ENCODE results near the gene STXBP2. TPM values are rescaled to one million over a fixed set of nuclear protein-coding genes. Genes with fewer than 3 reads are reported as not detected.

STXBP2 gene
- total RNA-seq, 2 donors from 2014 or later, result 119 to 126 TPM

DNA sequence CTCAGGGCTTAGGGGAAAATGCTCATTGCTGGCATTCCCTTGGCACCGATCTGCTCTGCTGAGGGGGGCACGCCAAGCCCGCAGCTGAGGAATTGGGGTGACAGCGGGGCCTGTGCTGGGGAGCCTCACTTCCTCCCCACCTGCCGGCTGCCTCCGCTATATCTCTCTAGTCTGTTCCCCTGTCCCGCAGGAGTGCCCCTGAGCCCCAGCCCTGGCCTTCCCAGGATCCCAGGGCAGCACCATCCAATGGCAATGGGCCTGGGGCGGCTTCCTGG lies 9.5 kb downstream of the STXBP2 start:
- peaks cover 2% of the 10 kb centered on the region for H3K9me3 Mint-ChIP-seq
- peaks cover 6% of the 10 kb centered on the region for H3K27me3 ChIP-seq (ENCODE audit: control insufficient read depth, insufficient read depth, low read length, poor library complexity, severe bottlenecking)
- peaks cover 13% of the 10 kb centered on the region for H3K27me3 Mint-ChIP-seq (ENCODE audit: insufficient read depth)
- no peak overlapping the region for H3K27ac Mint-ChIP-seq
- H3K9ac ChIP-seq (ENCODE audit: extremely low read depth, low read length, poor library complexity, severe bottlenecking), result no peak overlapping the region
- no peak overlapping the region for H3K4me3 Mint-ChIP-seq
- DNase-seq, result peak; percentile 49
- H3K4me1 Mint-ChIP-seq, result peaks cover 8% of the 10 kb centered on the region
- H3K4me1 ChIP-seq (ENCODE audit: control insufficient read depth, insufficient read depth, low read length), result no peaks in the 10 kb centered on the region
- H3K4me3 ChIP-seq (ENCODE audit: low read length), result no peak overlapping the region
- H3K36me3 Mint-ChIP-seq (ENCODE audit: low read depth), result peaks cover 30% of the 10 kb centered on the region
- no peak for TF ChIP-seq CTCF (conservative IDR thresholded peaks at IDR 0.05)
- peaks cover 7% of the 10 kb centered on the region for H3K36me3 ChIP-seq (ENCODE audit: control insufficient read depth, insufficient read depth, low read length)
- no peaks in the 10 kb centered on the region for H3K9me3 ChIP-seq (ENCODE audit: control insufficient read depth, low read length)
- 88% methylated on average over 4 to 8 of the region's 8 CpGs for WGBS, 2 experiments (ENCODE audit: insufficient coverage in 1 of 2, insufficient read length in 1 of 2)
- H3K27ac ChIP-seq (ENCODE audit: low read depth, low read length), result no peak overlapping the region

- DNase-seq, result no peak
- Histone ChIP-seq H3K4me3 (ENCODE audit: low read length) (no peak overlapping the region), H3K36me3 (ENCODE audit: control insufficient read depth, insufficient read depth, low read length) (peaks cover 7% of the 10 kb centered on the region), H3K9ac (ENCODE audit: extremely low read depth, low read length, poor library complexity, severe bottlenecking) (no peak overlapping the region), H3K27me3 (ENCODE audit: control insufficient read depth, insufficient read depth, low read length, poor library complexity, severe bottlenecking) (peaks cover 6% of the 10 kb centered on the region), H3K27ac (ENCODE audit: low read depth, low read length) (no peak overlapping the region), H3K4me1 (ENCODE audit: control insufficient read depth, insufficient read depth, low read length) (no peaks in the 10 kb centered on the region), H3K9me3 (ENCODE audit: control insufficient read depth, low read length) (no peaks in the 10 kb centered on the region)
- H3K36me3 Mint-ChIP-seq (ENCODE audit: low read depth), result peaks cover 29% of the 10 kb centered on the region
- H3K9me3 Mint-ChIP-seq, result peaks cover 2% of the 10 kb centered on the region
- H3K4me1 Mint-ChIP-seq, result peaks cover 8% of the 10 kb centered on the region
- H3K4me3 Mint-ChIP-seq, result no peak overlapping the region
- H3K27me3 Mint-ChIP-seq (ENCODE audit: insufficient read depth), result peaks cover 19% of the 10 kb centered on the region
- 89 to 93% methylated on average over 18 to 26 of the region's 26 CpGs for WGBS, 2 experiments (ENCODE audit: insufficient coverage in 1 of 2, insufficient read length in 1 of 2)
- H3K27ac Mint-ChIP-seq, result no peak overlapping the region
- no peak for TF ChIP-seq CTCF (conservative IDR thresholded peaks at IDR 0.05)
These were observed 10.2 kb downstream of the STXBP2 start for GRCh38 chr19:7647156-7647555.

GRCh38 chr19:7648265-7649014 lies 11.5 kb downstream of the STXBP2 start:
- H3K27me3 ChIP-seq (ENCODE audit: control insufficient read depth, insufficient read depth, low read length, poor library complexity, severe bottlenecking), result peaks cover 6% of the 10 kb centered on the region
- no peak for TF ChIP-seq CTCF (conservative IDR thresholded peaks at IDR 0.05)
- DNase-seq, result no peak
- H3K27ac Mint-ChIP-seq, result no peak overlapping the region
- no peak overlapping the region for H3K4me3 Mint-ChIP-seq
- WGBS, 2 experiments (ENCODE audit: insufficient coverage in 1 of 2, insufficient read length in 1 of 2), result 90 to 94% methylated on average over 11 to 15 of the region's 15 CpGs
- H3K4me3 ChIP-seq (ENCODE audit: low read length), result no peak overlapping the region
- H3K9me3 Mint-ChIP-seq, result no peaks in the 10 kb centered on the region
- peaks cover 32% of the 10 kb centered on the region for H3K27me3 Mint-ChIP-seq (ENCODE audit: insufficient read depth)
- H3K36me3 Mint-ChIP-seq (ENCODE audit: low read depth), result peaks cover 22% of the 10 kb centered on the region
- no peaks in the 10 kb centered on the region for H3K9me3 ChIP-seq (ENCODE audit: control insufficient read depth, low read length)
- H3K27ac ChIP-seq (ENCODE audit: low read depth, low read length), result no peak overlapping the region
- peaks cover 8% of the 10 kb centered on the region for H3K4me1 Mint-ChIP-seq
- H3K36me3 ChIP-seq (ENCODE audit: control insufficient read depth, insufficient read depth, low read length), result peaks cover 7% of the 10 kb centered on the region
- H3K9ac ChIP-seq (ENCODE audit: extremely low read depth, low read length, poor library complexity, severe bottlenecking), result no peak overlapping the region
- H3K4me1 ChIP-seq (ENCODE audit: control insufficient read depth, insufficient read depth, low read length), result no peaks in the 10 kb centered on the region
